Renal cortical epithelial cell (primary cell): ENCODE data around the gene PDGFRA. TPM values are rescaled to one million over a fixed set of nuclear protein-coding genes. Genes with fewer than 3 reads are reported as not detected.

Experiments
- DNase-seq: peaks from one replicate; pipeline ENCODE4 v3.0.0-alpha.2; 2011; ENCODE audit warnings: low read depth
- total RNA-seq: library from RNA; depleted of rRNA; stranded (reverse); fragments of >200 nt; gene quantifications from 2 replicates; pipeline ENCODE4 v1.2.3, GENCODE V29; 2014

Gene PDGFRA
- total RNA-seq, 1 donor from 2014 or later: 0.20 TPM

DNA sequence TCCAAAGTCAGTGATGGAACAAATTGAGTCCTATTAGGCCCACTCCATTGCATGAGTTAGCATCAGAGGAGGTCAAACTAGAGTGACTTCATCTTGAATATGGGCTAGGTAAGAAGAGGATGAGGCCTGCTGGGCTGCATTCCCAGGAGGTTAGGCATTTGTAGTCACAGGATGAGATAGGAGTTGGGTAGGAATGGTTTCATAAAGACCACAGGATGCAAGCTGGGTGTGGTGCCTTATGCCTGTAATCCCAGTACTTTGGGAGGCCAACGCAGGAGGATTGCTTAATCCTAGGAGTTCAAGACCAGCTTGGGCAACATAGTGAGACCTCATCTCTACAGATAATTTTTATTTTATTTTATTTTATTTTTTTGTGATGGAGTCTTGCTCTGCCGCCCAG, 26.8 kb downstream of the PDGFRA start:
- DNase-seq: no peak

GRCh38 chr4:54256491-54257486, 27.7 kb downstream of the PDGFRA start:
- no peak for DNase-seq

DNA sequence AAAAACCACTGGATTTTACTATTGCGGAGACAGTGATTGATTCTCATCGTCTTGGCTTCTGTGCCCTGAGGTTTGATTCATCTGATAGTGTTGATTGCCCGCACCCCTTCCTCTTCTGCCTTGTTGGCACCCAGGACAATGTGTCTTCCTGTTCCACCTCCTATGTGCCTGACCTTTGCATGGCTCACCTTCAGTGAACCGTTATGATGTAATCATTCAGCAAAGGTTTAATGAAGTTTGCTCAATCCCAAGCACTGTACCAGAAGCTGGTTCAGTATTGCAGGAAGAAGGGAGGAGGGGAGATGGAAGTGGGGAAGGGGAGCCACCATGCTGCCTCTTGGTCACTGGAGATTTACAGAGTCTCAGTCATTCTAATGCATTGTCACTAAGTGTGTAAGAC, 36.3 kb downstream of the PDGFRA start:
- DNase-seq: no peak

DNA sequence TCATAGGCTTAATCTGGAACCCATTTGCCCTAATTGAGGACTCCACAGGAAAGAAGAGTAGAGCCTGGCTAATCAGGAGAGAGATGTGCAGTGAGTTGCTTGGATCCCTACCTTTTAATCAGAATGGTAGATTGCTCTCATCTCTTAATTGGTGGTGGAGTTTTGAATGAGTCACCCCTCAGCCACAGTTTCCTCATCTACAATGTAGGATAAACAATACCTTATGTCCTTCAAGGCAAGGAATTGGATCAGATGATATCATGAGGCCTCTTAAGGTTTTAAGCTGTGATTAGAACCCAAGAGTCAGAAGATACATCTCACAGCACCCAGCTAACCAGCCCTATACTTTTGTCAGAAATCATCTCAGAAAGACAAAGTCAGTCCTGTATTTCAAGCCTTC, 39.1 kb downstream of the PDGFRA start:
- no peak for DNase-seq

DNA sequence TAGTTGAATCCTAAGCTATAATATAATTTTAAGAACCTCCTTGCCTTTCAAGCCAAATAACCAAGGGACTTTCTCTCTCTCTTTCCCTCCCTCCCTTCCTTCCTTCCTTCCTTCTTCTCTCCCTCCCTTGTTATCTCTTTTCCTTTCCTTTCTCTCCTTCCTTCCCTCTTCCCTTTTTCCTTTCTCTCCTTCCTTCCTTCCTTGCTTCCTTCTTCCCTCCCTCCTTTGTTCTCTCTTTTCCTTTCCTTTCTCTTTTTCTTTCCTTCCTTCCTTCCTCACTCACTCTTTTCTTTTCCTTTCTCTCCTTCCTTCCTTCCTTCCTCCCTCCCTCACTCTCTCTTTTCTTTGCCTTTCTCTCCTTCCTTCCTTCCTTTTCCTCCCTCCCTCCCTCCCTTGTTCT, 42.4 kb downstream of the PDGFRA start:
- no peak for DNase-seq

GRCh38 chr4:54272051-54272450, 43.0 kb downstream of the PDGFRA start:
- DNase-seq: no peak

DNA sequence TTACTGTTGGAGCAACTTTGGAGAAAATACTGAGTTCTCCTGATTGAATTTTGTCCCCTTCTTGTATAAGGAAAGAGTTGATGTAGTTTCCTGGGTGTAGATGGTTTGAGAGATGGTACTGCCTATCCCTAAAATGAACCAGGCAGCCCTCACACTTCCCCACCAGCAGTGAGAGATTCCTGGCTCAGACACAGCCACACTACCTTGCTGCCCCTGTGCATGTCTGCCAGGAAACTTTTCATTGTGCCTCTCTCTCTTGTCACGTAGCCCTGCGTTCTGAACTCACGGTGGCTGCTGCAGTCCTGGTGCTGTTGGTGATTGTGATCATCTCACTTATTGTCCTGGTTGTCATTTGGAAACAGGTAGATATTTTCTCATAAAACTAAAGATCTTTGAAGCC, 45.2 kb downstream of the PDGFRA start:
- DNase-seq: no peak

DNA sequence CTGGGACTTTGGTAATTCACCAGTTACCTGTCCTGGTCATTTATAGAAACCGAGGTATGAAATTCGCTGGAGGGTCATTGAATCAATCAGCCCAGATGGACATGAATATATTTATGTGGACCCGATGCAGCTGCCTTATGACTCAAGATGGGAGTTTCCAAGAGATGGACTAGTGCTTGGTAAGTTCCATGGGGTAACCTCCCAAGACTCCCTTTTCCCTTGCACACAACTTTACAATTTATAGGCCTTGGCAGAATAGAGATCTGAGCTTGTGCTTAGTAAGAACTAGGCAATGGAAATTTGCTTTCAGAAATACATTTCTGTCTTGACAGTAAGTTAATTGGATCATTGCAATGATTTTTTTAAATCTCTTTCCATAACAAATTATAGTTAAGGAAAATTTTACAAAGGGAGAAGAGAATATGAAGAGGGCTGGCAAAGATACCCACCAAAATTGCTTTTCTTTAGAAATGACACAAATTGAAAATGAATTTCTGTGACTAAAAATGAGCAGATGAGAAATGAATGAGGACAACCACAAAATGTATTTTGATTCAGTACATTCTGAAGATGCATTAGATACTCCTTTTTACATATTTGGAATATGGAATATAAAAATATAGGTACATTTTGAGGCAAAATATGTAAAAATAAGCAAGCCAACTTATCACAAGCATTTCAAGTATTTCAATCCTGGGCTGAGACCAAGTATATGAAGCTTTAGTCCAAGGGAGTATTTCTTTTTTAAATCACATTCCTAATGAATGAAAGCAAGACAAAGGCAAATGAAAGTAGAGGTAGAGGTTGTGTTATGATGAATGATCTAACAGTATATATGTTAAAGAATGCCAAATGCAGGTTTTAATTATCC, 45.9 kb downstream of the PDGFRA start:
- no peak for DNase-seq

- peak; percentile 12 for DNase-seq
Observed at GRCh38 chr4:54276641-54277430, 47.7 kb downstream of the PDGFRA start.

DNA sequence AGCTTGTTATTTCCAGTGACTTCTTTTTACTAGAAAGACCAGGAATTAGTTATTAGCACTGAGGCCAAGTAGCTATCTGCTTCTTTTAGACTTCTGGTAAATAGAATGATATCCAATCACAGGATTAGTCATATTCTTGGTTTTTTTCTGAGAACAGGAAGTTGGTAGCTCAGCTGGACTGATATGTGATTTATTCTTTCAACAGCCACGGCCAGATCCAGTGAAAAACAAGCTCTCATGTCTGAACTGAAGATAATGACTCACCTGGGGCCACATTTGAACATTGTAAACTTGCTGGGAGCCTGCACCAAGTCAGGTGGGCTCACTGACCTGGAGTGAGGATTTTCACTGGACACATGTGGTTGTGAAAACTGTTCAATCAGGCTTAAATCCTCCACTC, 48.6 kb downstream of the PDGFRA start:
- DNase-seq: peak; percentile 81

GRCh38 chr4:54278216-54278615, 49.1 kb downstream of the PDGFRA start:
- no peak for DNase-seq

DNA sequence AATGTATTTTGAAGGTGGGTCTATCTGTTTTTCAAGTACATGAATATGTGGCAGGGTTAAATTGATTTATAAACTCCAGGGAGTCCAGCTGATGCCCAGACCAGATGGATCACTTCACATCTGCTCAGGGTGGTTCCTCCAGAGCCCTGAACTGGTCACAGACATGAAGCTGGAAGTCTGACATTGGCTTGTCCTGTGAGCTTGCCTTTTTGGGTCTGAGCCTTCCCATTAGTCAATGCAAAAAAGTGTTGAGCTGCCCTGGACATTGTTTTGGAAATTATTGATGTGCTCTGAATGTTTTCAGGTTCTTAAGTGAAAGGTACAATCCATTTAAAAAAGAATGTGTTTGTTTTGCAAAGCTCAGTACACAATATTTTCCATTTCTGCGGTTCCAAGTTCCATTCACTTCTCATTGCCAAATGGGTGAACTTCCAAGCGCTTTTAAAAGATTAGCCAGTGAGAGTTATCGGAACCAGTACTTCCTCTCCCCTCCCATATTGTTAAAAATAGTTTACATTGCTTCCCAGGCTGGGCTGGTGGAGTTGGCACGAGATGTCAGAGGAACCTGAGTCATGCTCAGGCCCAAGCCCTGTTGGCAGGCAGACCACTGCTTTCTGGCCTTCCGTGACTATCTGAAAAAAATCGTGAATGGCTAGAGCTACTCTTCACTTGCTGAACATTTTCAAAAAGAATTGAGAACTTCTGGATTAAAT, 52.1 kb downstream of the PDGFRA start:
- DNase-seq: peak; percentile 7

DNA sequence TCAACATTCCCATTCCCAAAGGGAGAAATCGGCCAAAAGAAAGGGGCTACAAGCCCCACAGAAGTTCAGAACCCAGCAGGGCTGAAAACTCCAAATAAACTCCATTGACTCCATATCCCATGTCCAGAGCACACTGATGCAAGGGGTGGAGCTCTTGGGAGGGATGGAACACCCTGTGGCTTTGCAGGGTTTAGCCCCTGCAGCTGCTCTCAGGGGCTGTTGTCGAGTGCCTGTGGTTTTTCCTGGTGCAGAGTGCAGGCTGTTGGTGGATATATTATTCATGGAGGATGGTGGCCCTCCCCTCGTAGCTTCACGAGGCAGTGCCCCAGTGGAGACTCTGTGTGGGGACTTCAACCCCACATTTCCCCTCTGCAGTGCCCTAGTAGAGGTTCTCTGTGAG, 53.7 kb downstream of the PDGFRA start:
- no peak for DNase-seq

DNA sequence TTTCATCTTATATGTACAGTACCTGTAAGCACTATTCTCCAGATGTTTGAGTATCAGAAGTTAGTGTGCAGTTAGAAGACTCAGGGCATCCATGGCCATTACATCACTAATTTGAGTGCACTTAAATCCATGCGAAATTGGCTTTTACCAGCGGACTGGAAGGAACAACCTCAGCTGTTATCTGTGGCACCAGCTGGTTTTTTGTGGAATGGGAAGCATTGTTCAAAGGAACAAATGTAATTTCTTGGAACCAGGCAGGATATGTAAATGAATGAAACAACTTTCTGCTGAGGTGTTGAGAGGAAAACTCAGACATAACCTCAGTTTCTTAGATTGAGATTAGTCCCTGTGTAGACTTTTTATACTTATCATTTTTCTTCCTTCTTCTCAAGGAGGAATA, 60.2 kb downstream of the PDGFRA start:
- DNase-seq: no peak

DNA sequence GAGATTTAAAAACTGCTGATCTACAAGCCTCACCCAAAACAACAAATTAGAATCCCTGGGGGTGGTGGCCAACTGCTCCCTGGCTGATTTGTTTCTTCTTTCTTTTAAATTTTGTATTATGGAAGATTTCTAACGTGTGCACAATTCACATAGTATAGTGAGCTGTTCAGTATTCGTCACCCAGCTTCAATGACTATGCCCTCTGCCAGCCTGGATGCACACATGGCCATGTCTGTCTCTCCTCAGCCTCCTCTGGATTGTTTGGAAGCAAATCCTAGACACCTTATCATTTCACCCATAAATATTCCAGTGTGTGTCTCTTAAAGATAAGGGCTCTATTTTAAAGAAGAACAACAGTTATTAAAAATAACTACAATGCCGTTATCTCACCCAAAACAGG, 61.9 kb downstream of the PDGFRA start:
- no peak for DNase-seq

DNA sequence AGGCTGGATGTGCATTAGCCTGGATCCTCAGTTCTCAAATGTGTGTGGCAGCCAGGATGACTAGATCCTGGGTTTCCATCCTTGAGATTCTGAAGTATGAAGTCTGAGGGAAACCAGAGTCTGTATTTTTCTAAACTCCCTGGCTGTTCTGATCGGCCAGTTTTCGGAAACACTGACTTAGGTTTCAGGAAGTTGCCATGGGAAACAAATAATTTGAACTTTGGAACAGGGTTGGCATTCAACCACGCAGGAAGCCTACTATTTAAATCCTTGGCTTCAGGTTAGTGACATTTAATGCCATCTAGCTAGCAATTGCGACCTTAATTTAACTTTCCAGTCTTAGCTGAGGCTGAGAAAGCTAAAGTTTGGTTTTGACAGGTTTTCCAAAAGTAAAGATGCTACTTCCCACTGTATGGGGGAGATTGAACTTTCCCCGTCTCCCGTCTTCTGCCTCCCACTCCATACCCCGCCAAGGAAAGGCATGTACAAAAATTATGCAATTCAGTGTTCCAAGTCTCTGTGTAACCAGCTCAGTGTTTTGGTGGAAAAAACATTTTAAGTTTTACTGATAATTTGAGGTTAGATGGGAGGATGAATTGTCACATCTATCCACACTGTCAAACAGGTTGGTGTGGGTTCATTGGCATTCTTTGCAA, 67.6 kb downstream of the PDGFRA start:
- DNase-seq: peak; percentile 29

- no peak for DNase-seq
Observed at GRCh38 chr4:54308110-54308509, 79.0 kb downstream of the PDGFRA start.

GRCh38 chr4:54315561-54316538, 86.8 kb downstream of the PDGFRA start:
- DNase-seq: no peak

- DNase-seq: no peak
Observed at GRCh38 chr4:54317690-54318089, 88.6 kb downstream of the PDGFRA start.
